Ascending aorta (tissue), 2 donors: ENCODE results near the gene ZMIZ1. TPM values are rescaled to one million over a fixed set of nuclear protein-coding genes. Genes with fewer than 3 reads are reported as not detected.

Experiments used
- DNase-seq, 2 donors: peaks; one replicate each; pipeline ENCODE4 v3.0.0-alpha.2; 2019; ENCODE audit warnings: low spot score in 2 of 2
- H3K27ac ChIP-seq, 2 donors: fragments of 200-600 bp; sonication (generic); one replicate each; pipeline ENCODE4 v1.5.1; 2016 to 2017; ENCODE audit warnings: mild to moderate bottlenecking in 1 of 2
- H3K27me3 ChIP-seq: fragments of 200-600 bp; sonication (generic); one replicate; pipeline ENCODE4 v1.5.1; 2017
- H3K36me3 ChIP-seq, 2 donors: fragments of 200-600 bp; sonication (generic); one replicate each; pipeline ENCODE4 v1.5.1; 2016
- H3K4me1 ChIP-seq, 2 donors: fragments of 200-600 bp; sonication (generic); one replicate each; pipeline ENCODE4 v1.5.1; 2016 to 2017; ENCODE audit warnings: mild to moderate bottlenecking in 1 of 2
- H3K4me3 ChIP-seq, 2 donors: fragments of 200-600 bp; sonication (generic); one replicate each; pipeline ENCODE4 v1.5.1; 2016 to 2017; ENCODE audit warnings: mild to moderate bottlenecking in 1 of 2
- H3K9me3 ChIP-seq, 2 donors: fragments of 200-600 bp; sonication (generic); one replicate each; pipeline ENCODE4 v1.5.1; 2016
- CTCF ChIP-seq, 3 experiments: fragments of 200-600 bp in 2 of 3; fragments of 450-650 bp in 1 of 3; sonication (generic) in 2 of 3; IDR thresholded peaks; one replicate each; pipeline ENCODE4 v1.5.1; 2016 to 2019; ENCODE audit warnings: antibody characterized with exemption in 3 of 3, mild to moderate bottlenecking in 1 of 3, moderate library complexity in 1 of 3
- intact Hi-C: fragments of 100-400 bp; cut with DNase I; formaldehyde crosslinking; loops from one replicate; pipeline ENCODE4 v1.15.1; 2023
- total RNA-seq: library from RNA; depleted of rRNA; stranded (reverse); fragments of >200 nt; gene quantifications from one replicate; pipeline ENCODE4 v1.1.0, GENCODE V29; 2016

Gene ZMIZ1
- total RNA-seq, 1 donor from 2014 or later, result 96.2 TPM

GRCh38 chr10:79028056-79028430 is 40.7 kb upstream of the ZMIZ1 start:
- Histone ChIP-seq H3K4me1 (no peaks in the 10 kb centered on the region), H3K9me3 (no peaks in the 10 kb centered on the region), H3K27me3 (no peaks in the 10 kb centered on the region), H3K4me3 (no peak overlapping the region), H3K27ac (no peak overlapping the region), H3K36me3 (no peaks in the 10 kb centered on the region)
- DNase-seq, result no peak
- no peak for TF ChIP-seq CTCF (IDR thresholded peaks at IDR 0.05)
- intact Hi-C loops, result no loop called here

GRCh38 chr10:79028451-79029010 is 40.2 kb upstream of the ZMIZ1 start:
- no peak overlapping the region for H3K27ac ChIP-seq
- no peaks in the 10 kb centered on the region for H3K4me1 ChIP-seq
- no peak overlapping the region for H3K4me3 ChIP-seq
- no peaks in the 10 kb centered on the region for H3K27me3 ChIP-seq
- TF ChIP-seq CTCF (IDR thresholded peaks at IDR 0.05), result no peak
- no peaks in the 10 kb centered on the region for H3K36me3 ChIP-seq
- no peaks in the 10 kb centered on the region for H3K9me3 ChIP-seq
- intact Hi-C loops, result no loop called here
- DNase-seq, result peak in 1 of 2 donors; percentile 58

- no peaks in the 10 kb centered on the region for H3K36me3 ChIP-seq
- no peaks in the 10 kb centered on the region for H3K4me1 ChIP-seq
- H3K4me3 ChIP-seq, result no peak overlapping the region
- H3K27ac ChIP-seq, result no peak overlapping the region
- H3K9me3 ChIP-seq, result no peaks in the 10 kb centered on the region
- peak in 1 of 2 donors; percentile 40 for DNase-seq
- no peaks in the 10 kb centered on the region for H3K27me3 ChIP-seq
- intact Hi-C loops, result no loop called here
- no peak for TF ChIP-seq CTCF (IDR thresholded peaks at IDR 0.05)
Measured at GRCh38 chr10:79029478-79030390, 39.0 kb upstream of the ZMIZ1 start.

GRCh38 chr10:79030705-79031104 is 38.1 kb upstream of the ZMIZ1 start:
- DNase-seq, result peak in 1 of 2 donors; percentile 9
- TF ChIP-seq CTCF (IDR thresholded peaks at IDR 0.05), result no peak
- Histone ChIP-seq H3K4me1 (no peaks in the 10 kb centered on the region), H3K36me3 (no peaks in the 10 kb centered on the region), H3K27me3 (no peaks in the 10 kb centered on the region), H3K27ac (no peak overlapping the region), H3K4me3 (no peak overlapping the region), H3K9me3 (no peaks in the 10 kb centered on the region)
- intact Hi-C loops, result no loop called here

- Histone ChIP-seq H3K4me3 (no peak overlapping the region), H3K4me1 (no peaks in the 10 kb centered on the region), H3K27ac (no peak overlapping the region), H3K27me3 (no peaks in the 10 kb centered on the region), H3K9me3 (no peaks in the 10 kb centered on the region), H3K36me3 (no peaks in the 10 kb centered on the region)
- TF ChIP-seq CTCF (IDR thresholded peaks at IDR 0.05), result no peak
- peak in 1 of 2 donors; percentile 27 for DNase-seq
- intact Hi-C loops, result no loop called here
Measured at GRCh38 chr10:79031723-79032122, 37.0 kb upstream of the ZMIZ1 start.
